ENCODE data around the gene PUS1.
"Not testable (repeated sequence)": the region's sequence is repeated elsewhere in the genome, so short reads cannot be mapped to it uniquely, and the experiment has no call there.

Gene PUS1

GRCh38 chr12:131941116-131941986 is 12.3 kb downstream of the PUS1 start:
- no peak for DNase-seq

GRCh38 chr12:131941987-131942341 is 12.9 kb downstream of the PUS1 start:
- no peak for DNase-seq

- no peak for DNase-seq
Measured at GRCh38 chr12:131942671-131943070, 13.6 kb downstream of the PUS1 start.

GRCh38 chr12:131943389-131943788 is 14.3 kb downstream of the PUS1 start:
- DNase-seq: no peak

GRCh38 chr12:131943876-131944275 is 14.8 kb downstream of the PUS1 start:
- no peak for DNase-seq

GRCh38 chr12:131944601-131945251 is 15.7 kb downstream of the PUS1 start:
- DNase-seq: no peak

GRCh38 chr12:131946757-131947156 is 17.7 kb downstream of the PUS1 start:
- no peak for DNase-seq

GRCh38 chr12:131947482-131948027 is 18.5 kb downstream of the PUS1 start:
- DNase-seq: no peak

- DNase-seq: no peak
Measured at GRCh38 chr12:131948166-131948712, 19.2 kb downstream of the PUS1 start.

- DNase-seq: not testable (repeated sequence)
Measured at GRCh38 chr12:131948713-131949430, 19.8 kb downstream of the PUS1 start.

GRCh38 chr12:131949431-131950181 is 20.5 kb downstream of the PUS1 start, which contains the start of gene EP400:
Gene EP400 (plus strand): TSS chr12:131949942. CDS start chr12:131960620, 10,678 bp downstream.
- peak; percentile 91 for DNase-seq

GRCh38 chr12:131950182-131950913 is 21.3 kb downstream of the PUS1 start:
- DNase-seq: no peak

GRCh38 chr12:131953810-131954209 is 24.7 kb downstream of the PUS1 start:
- DNase-seq: not testable (repeated sequence)

GRCh38 chr12:131954460-131954859 is 25.4 kb downstream of the PUS1 start:
- not testable (repeated sequence) for DNase-seq

- no peak for DNase-seq
Measured at GRCh38 chr12:131959116-131959515, 30.0 kb downstream of the PUS1 start.

GRCh38 chr12:131959641-131960589 is 30.8 kb downstream of the PUS1 start:
- no peak for DNase-seq

GRCh38 chr12:131960590-131961325 is 31.7 kb downstream of the PUS1 start:
- not testable (repeated sequence) for DNase-seq

GRCh38 chr12:131961328-131961727 is 32.3 kb downstream of the PUS1 start:
- not testable (repeated sequence) for DNase-seq

GRCh38 chr12:131962069-131962468 is 33.0 kb downstream of the PUS1 start:
- no peak for DNase-seq
